Left ventricle myocardium superior (tissue), 1 donor: ENCODE results near the gene MSRB3. TPM values are rescaled to one million over a fixed set of nuclear protein-coding genes. Genes with fewer than 3 reads are reported as not detected.
"Not testable (repeated sequence)": the region's sequence is repeated elsewhere in the genome, so short reads cannot be mapped to it uniquely, and the experiment has no call there.

ENCODE experiments used
- ATAC-seq: fragments of 200-7000 bp; cut with Tn5 transposase; one replicate; pipeline ENCODE4 v1.9.1; 2020; ENCODE audit warnings: mild to moderate bottlenecking, moderate library complexity
- DNase-seq: peaks from one replicate; pipeline ENCODE4 v3.0.0-alpha.2; 2020
- intact Hi-C: fragments of 100-400 bp; cut with micrococcal nuclease; formaldehyde crosslinking; loops from one replicate; pipeline ENCODE4 v1.11.0; 2022
- total RNA-seq: library from RNA; stranded (reverse); fragmentation: NEBNext Ultra II Directional; extraction: Animal tissue kit (Norgen Biotek cat#: 25700); gene quantifications from one replicate; pipeline ENCODE4 v1.2.1, GENCODE V29; 2021
- donor health status: DM: no; HTN: yes; CAD: no; lungs with severe emphysema.

The MSRB3 gene
- total RNA-seq, 1 donor from 2014 or later, result 150 TPM

- intact Hi-C loops, result no loop called here
- DNase-seq, result no peak
- ATAC-seq, result no peak
These were observed 153.6 kb downstream of the MSRB3 start for GRCh38 chr12:65432114-65432513.

GRCh38 chr12:65432651-65433050 lies 154.2 kb downstream of the MSRB3 start:
- ATAC-seq (no peak), DNase-seq (no peak)
- intact Hi-C loops, result no loop called here

- ATAC-seq, result no peak
- DNase-seq, result no peak
- intact Hi-C loops, result no loop called here
These were observed 156.3 kb downstream of the MSRB3 start for GRCh38 chr12:65434737-65435136.

GRCh38 chr12:65443038-65443437 lies 164.6 kb downstream of the MSRB3 start:
- ATAC-seq (no peak), DNase-seq (no peak)
- intact Hi-C loops, result no loop called here

- intact Hi-C loops, result no loop called here
- ATAC-seq, result no peak
- no peak for DNase-seq
These were observed 166.5 kb downstream of the MSRB3 start for GRCh38 chr12:65444996-65445395.

- ATAC-seq (no peak), DNase-seq (no peak)
- intact Hi-C loops, result no loop called here
These were observed 168.4 kb downstream of the MSRB3 start for GRCh38 chr12:65446901-65447300.

GRCh38 chr12:65449400-65449799 lies 170.9 kb downstream of the MSRB3 start:
- intact Hi-C loops, result no loop called here
- DNase-seq (no peak), ATAC-seq (no peak)

GRCh38 chr12:65450625-65451024 lies 172.1 kb downstream of the MSRB3 start:
- intact Hi-C loops, result no loop called here
- ATAC-seq, result no peak
- DNase-seq, result no peak

GRCh38 chr12:65454115-65454787 lies 175.8 kb downstream of the MSRB3 start:
- ATAC-seq, result no peak
- intact Hi-C loops, result no loop called here

GRCh38 chr12:65457341-65457740 lies 178.9 kb downstream of the MSRB3 start:
- intact Hi-C loops, ATAC-seq, DNase-seq: not testable (repeated sequence)

More at GRCh38 chr12:65454115-65454787, 175.8 kb downstream of the MSRB3 start:
- DNase-seq, result no peak

GRCh38 chr12:65458718-65459117 lies 180.2 kb downstream of the MSRB3 start:
- intact Hi-C loops, result no loop called here
- ATAC-seq (no peak), DNase-seq (no peak)

- intact Hi-C loops, result no loop called here
- no peak for ATAC-seq
- DNase-seq, result no peak
These were observed 181.1 kb downstream of the MSRB3 start for GRCh38 chr12:65459545-65459944.

- intact Hi-C loops, result no loop called here
- no peak for ATAC-seq
These were observed 181.6 kb downstream of the MSRB3 start for GRCh38 chr12:65460063-65460462.

GRCh38 chr12:65461017-65461416 lies 182.5 kb downstream of the MSRB3 start:
- DNase-seq (no peak), ATAC-seq (no peak)
- intact Hi-C loops, result no loop called here

More at GRCh38 chr12:65460063-65460462, 181.6 kb downstream of the MSRB3 start:
- no peak for DNase-seq

- intact Hi-C loops, result no loop called here
These were observed 184.0 kb downstream of the MSRB3 start for GRCh38 chr12:65462484-65462883.

GRCh38 chr12:65463082-65463481 lies 184.6 kb downstream of the MSRB3 start:
- ATAC-seq, result no peak
- no peak for DNase-seq
- intact Hi-C loops, result no loop called here

More at GRCh38 chr12:65462484-65462883, 184.0 kb downstream of the MSRB3 start:
- ATAC-seq (no peak), DNase-seq (no peak)

- DNase-seq, result no peak
- intact Hi-C loops, result no loop called here
- no peak for ATAC-seq
These were observed 185.1 kb downstream of the MSRB3 start for GRCh38 chr12:65463611-65464010.

GRCh38 chr12:65464930-65465329 lies 186.4 kb downstream of the MSRB3 start:
- ATAC-seq (no peak), DNase-seq (no peak)
- intact Hi-C loops, result no loop called here

GRCh38 chr12:65465766-65466547 lies 187.5 kb downstream of the MSRB3 start:
- DNase-seq (no peak), ATAC-seq (no peak)
- intact Hi-C loops, result no loop called here

- DNase-seq (no peak), ATAC-seq (no peak)
- intact Hi-C loops, result no loop called here
These were observed 188.4 kb downstream of the MSRB3 start for GRCh38 chr12:65466911-65467310.

GRCh38 chr12:65470256-65470655 lies 191.8 kb downstream of the MSRB3 start:
- no peak for DNase-seq
- intact Hi-C loops, result no loop called here
- no peak for ATAC-seq
